ENCODE results near the gene PRKAG2.
A peak's percentile ranks its signal among the peaks of the same experiment; 100 is the strongest.
"Not testable (repeated sequence)": the region's sequence is repeated elsewhere in the genome, so short reads cannot be mapped to it uniquely, and the experiment has no call there.

The PRKAG2 gene

DNA sequence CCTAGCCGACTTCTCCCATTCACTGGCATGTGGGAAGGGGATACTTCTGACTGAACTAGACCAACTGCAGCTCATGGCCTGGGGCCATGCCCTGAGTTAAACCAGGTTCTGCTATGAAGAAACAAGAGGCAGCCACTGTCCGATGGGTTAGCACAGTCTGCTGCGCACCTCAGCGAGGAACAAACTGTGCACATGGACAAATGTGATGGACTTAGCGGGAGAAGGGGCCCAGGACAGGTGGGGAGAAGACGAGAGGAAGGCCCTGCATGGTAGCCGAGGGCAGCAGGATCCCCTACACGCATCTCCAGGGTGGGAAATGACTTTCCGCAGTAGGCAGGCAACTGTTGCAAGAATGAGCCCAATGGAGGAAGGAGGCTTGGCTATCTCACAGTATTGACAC lies 115.0 kb downstream of the PRKAG2 start:
- DNase-seq: no peak

DNA sequence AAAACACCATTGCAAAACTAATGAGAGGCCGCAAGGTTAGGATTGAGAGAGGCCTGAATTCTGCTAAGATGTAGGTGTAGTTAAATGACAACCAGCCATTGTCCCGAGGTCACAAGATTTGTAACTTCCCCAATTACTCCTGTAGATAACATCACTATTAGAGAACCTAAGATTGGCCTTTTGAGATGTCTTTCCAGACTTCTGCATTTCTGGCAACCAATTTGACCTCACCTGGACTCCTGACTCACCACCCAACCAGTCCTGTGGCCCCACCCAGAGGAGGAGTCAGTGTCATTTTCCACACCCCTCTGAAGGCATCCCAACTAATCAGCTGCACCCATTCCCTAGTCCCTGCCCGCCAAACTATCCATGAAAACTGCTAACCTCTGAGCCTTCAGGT lies 115.7 kb downstream of the PRKAG2 start:
- DNase-seq: no peak

DNA sequence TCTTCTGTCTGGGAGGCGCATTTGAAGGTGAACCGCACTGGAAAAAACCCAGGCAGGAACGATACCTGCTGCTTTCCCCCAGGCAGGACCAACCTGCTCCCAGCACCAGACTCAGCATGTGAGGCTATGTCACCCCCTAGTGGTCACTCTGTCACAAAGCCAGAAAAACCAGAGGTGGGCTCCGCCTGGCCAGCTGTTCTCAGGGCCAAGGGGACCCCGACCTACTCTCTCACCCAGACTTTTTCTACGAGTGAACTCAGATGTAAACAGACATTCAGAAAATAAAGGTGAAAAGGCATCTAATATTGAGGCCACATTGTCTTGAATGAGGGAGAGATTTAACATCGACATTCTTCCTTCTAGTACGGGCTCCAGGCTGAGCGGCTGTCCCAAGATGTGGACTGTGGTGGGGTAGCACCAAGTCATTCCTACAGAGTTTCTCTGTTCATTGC lies 117.3 kb downstream of the PRKAG2 start:
- DNase-seq: peak; percentile 61

DNA sequence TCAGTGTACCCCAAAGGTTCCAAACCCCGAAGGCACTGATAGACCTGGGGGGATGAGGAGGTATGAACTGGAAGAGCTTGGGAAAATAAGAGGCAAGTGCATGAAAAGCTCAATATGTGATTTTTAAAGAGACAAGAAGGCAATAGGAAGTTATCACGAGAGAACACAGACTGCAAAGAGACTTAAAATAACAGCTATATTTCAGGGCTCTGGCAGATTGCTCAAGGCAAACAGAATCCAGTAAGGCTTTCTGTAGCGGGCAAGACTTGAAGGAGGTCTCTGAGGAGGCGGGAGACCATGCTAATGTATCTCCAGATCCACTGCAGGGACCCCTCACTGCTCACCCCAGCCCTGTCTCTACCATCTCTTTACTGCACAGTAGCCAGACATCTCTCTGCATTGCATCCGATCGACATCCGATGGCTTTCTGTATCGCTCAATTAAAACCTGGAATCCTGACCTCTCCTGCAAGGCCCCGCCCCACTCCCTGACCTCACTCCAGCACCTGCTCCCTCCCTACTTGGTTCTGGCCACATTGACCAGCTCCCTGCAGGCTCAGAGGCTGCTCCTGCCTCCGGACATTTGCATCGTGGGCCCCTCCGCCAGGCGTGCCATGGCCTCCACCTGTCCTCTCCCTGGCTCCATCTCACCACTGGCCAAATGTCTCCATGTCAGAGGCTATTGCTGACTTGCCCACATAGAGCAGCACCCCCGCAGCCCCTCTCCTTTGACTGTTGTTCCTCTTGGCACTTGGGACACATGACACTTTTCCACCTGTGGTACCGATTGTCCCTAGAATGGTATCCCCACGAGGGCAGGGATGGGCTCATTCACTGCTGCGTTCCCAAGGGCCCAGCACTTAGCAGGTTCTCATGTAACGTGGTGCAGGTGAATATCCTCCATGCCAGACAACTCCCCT lies 118.0 kb downstream of the PRKAG2 start:
- no peak for DNase-seq

DNA sequence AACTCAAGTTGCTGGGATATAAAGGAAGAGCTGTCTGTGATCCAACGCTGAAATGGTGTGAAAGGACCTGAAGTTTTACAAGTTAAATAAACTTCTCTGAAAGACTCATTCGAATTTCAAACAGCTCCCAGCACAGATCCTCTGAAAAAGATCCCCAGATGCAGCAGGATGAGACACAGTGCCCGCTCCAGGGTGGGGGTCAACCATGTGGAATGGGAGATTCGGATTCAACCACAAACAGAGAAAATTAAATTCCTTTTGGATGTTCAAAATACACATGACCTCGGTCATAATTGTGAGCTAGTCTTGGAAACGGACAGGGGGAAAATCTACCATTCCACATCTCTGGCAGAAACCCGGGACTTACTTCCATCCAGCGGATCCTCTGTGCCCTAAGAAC lies 119.6 kb downstream of the PRKAG2 start:
- DNase-seq: peak; percentile 83

DNA sequence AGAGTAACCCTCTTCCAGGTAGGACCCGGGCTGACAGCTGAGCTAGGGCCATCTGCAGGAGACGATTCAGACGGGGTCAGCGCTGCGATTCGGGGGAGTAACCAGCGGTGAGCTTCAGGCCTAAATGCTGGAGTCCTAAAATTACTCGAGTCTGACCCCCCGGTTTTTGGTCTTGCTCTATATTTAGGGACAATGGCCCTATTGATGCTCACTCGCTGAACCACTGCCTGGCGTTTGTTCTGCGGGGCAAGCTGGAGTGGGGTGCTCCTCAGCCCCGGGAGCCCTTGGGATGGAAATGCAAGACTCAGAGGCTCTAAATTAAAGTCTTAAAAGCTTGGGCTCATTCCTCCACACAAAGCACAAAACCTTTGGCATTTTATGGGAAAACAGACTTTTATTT lies 120.0 kb downstream of the PRKAG2 start:
- no peak for DNase-seq

DNA sequence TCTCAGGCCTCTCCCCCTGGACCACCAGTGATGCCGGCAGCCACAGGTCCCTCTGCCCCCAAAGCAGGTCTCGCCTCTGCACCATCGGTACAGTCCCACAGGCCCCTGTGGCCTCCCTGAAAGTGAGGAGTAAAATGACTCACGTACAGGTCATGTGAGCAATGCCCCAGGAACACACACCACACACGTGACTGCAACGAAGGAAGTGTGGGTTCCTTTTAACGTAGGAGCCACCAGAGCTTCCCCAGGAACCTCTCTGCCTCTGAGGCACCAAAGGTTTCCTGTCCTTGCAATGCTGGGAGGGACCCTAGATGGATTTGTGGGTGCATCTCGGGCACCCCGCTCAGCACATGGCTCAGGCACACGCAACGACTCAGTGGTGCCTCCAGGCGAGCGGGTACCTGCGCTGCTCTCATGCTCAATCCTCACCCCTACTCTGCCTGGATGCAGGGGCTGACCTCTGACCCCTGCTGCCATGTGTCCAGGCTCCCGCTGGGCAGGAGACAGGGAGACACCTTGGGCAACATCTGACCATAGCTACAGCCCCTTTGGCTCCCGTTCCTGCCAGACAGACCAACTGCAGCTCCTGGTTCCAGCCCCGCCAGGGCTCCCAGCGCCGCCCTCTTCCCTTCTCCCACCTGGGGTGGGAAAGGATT lies 120.7 kb downstream of the PRKAG2 start:
- DNase-seq: peak; percentile 78

DNA sequence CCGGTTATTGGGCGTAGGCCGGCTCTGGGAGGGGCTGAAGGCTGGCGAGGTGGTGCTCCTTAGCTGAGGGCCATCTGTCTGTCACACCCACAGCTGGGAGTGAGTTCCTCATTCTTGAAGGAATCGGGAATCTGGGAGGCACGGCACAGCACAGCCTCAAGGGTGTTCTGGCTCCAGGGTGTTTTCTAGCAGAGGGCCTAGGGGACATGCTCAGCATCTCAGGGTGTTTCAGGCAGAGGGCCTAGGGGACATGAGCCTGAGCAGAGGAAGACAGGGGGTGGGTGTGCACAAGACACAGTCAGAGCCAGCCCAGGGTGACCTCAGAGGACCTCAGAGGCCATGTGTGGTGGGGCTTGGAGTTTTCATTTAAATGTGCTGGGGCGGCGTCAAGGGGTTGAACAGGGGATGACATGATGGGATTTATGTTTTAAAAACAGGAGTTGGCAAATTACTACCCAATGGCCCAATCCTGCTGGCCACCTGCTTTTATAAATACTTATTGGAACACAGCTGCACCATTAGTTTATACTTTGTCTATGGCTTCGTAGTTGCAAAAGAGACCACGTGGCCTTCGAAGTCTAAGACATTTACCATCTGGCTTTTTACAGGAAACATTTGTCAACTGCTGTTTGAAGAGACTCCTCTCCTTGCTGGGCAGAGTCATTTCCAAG lies 121.6 kb downstream of the PRKAG2 start:
- DNase-seq: peak; percentile 48

DNA sequence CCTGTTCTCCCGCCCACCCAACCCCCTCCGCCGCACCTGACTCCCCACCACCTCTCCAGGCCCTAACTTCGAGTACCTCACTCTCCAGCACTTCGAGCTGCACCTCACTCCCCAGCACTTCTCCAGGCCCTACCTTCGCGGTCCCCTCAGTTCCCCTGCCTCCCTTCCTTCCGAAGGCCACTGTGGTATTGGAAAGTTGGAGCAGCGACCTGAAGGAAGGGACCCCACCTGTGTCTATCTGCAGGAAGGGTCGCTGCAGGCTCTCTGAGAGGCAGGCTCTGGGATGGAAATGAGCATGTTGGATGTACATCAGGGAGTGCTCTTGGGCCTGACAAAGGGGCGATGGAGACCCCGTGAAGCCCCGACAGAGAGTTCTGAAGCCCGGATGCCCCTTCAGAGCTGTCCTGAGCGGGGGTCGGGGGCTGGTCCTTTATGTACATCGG lies 122.2 kb downstream of the PRKAG2 start:
- no peak for DNase-seq

DNA sequence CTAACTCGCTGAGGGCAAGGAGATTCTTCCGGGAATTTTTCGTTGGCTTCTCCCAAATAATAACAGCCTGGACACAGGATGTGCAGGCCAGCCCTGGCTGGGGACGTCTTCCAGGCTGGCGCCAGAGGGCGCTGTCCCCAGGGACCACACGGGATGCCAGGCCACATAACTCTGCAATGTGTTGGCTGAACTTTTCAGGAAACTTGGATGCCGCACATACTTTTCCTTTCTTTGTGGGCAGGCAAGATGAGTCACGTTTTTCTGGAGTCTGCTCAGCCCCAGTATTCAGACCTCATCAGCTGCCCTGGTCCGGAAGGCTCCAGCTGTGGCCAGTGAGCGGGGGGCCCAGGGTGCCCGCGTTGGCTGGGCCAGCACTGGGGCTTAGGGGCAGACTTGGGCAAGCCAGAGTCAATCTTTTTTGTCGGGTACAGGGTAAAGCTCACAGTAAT lies 122.7 kb downstream of the PRKAG2 start:
- peak; percentile 99 for DNase-seq

DNA sequence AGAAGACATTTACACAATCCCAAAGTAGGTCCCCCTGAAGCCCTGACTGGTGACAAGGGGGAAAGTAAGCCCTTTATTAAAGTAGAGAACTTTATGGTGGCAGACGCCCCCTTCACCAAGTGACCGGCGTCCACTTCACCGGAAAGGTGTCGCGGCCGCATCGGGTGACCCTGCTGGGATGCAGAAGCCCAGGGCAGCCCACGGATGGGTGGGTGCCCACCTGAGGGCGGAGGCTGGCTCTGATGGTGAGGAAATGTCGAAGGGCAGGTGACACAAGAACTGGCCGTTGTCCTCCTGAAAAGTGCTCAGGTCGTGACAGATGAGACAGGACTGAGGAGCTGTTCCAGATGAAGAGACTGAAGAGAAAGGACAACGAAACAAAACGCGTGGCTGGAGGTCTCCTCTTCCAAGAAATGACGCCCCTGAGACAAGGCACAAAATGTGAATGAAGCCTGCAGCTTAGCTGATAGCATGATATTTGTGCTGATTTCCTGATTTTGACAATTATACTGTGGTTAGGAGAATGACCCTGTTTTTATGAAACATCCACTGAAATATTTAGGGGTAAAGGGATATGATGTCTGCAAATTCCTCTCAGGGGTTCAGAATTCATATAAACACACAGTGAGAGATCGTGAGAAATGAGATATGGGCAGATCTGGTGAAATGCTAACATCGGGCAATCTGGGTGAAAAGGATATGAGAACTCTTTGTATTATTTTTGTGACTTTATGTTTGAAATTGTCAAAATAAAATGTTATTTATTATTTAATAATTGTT lies 123.9 kb downstream of the PRKAG2 start:
- DNase-seq: peak; percentile 61

DNA sequence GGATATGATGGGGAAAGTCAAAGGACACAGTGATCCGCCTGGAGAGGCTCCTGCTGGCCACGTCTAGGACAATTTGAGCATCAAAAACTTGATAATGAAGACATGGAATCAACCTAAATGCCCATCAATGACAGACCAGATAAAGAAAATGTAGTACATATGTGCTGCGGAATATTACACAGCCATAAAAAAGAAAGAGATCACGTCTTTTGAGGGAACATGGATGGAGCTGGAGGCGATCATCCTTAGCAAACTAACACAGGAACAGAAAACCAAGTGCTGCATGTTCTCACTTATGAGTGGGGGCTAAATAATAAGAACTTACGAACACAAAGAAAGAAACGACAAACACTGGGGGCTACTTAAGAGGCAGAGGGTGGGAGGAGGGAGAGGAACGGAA lies 124.9 kb downstream of the PRKAG2 start:
- no peak for DNase-seq

DNA sequence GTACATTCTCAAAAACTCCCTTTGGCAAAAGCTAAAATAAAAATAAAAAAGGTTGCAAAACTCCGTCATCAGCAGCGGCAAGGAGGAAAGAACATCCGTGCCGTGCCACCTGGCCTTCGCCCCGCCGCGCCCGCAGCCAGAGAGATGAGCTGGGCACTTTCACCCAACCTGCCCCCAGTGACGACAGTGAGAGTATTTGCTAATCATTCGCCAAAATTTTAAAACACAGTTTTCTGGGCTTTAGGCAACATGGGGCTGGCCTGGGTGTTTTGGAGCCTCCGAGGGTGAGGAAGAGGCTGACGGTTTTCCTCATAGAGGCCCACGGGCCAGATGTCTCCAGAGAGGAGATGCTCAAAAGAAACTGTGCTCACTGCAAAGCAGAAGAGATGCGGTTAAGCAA lies 128.2 kb downstream of the PRKAG2 start:
- DNase-seq: no peak

DNA sequence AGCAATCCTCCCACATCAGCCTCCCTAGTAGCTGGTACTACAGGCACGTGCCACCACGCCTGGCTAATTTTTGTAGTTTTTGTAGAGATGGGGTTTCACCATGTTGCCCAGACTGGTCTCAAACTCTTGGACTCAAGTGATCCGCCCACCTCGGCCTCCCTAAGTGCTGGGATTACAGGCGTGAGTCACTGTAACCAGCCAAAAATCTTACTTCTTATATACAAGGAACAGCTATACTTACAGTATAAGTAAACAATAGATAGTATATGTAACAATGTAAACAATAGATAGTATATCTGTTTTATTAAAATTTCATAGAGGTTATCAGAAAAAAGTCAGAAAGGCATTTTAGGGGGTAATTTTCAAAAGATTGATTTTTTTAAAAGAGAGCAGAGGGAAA lies 128.9 kb downstream of the PRKAG2 start:
- not testable (repeated sequence) for DNase-seq

DNA sequence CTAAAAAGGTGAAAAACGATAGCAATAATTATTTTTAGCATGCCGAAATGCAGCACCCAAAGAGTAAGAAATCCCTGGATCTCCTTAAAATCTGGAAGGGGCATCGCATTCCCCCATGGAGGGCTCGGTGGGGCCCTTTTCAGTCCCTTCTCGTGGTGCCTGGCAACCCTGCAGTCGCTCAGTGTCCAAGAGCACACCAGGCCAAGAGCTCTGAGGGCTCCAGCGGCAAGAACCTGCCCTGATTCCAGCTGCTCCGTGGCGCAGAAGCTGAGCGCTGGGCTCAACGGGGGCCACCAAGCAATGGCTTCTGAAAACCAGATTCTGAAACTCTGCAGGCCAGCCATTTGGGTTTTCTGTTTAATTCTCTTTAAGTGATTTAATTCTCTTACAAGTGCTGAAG lies 131.2 kb downstream of the PRKAG2 start:
- DNase-seq: no peak

DNA sequence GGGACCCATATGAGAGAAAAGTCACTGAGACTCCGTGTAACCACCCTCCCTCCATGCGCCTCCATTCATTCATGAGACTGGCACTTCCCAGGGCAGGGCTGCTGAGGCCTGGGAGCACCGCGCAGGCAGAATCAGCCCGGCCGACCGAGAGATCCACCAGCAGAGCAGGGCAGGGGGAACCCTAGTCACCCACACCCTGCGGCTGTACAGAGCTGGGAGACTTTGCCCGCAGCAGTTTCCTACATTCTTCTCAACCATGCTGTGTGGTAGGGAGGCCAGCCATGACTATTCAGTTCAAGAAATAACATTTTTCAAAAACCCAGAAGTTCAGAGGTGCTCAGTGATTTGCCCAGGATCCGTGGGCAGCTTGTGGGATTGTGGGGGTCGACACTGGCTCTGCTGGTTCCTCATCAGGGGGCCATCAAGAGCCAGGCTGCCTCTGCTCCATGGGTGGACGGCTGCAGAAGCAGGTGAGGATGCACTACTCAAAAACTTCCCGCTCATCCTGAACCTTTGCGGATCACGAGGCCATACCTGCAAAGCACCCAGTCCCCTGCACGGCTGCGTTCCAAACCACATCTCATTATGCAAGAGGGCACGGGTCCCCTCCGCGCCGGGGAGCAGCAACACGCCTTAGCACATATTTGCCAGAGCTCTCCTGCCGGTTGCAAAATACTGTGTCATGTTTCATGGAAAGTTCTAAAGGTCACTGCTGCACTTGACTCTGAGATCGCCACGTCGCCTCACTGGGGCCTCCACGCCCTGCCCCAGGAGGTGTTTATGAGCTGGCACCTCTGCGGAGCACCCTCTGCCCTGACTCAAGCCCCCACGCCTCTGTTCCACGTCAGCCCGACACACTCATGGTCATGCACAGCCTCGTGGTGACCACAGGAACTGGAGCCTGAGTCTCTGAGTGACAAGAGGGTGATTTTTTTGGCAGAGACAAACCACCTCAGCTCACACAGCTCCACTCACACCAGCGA lies 132.0 kb downstream of the PRKAG2 start:
- DNase-seq: peak; percentile 64

DNA sequence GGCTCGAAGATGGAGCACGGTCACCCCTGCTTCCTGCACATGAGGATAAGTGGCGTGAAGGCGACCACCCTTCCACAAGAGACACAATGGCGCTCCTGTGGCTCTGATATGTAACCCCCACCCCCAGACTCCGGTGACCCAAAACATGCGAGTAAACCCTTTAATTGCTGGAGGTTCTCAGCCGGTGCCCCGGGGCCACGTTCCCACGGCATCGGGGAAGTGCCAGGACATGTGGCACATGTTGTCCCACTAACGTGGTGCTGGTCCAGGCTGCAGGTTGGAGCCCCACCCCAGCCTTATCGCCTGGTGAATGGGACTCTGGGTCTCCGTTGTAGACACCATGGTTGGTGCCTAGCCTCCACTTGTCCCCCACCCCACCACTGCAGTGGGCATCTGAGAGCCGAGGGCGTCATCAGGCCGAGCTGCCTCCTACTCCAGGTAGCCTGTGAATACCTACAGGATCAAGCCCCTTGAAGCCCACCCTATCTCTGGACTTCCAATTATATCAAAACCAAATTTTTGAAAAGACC lies 132.8 kb downstream of the PRKAG2 start:
- DNase-seq: no peak

DNA sequence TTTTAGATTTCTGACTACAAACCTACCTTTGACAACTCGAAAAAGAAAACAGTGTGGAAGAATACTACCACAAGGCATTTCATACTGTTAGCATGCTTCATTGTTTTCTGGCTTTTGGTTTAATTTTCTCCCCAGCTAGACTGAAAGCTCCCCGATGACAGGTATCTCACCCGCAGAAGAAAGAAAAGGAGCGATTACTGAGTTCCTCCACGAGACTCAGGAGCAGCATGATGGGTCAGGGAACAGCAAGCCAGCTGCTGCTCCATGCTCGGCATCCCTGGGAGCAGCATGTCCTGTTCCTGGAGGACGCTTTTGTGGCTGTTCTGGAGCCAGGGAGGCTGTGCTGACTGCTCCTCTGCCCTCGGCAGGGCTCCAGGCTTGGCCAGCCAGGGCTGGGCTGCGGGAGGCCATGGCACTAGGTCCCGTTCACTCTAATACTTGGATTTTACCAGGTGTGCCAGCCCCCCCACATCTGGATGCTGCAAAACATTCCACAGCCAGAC lies 133.4 kb downstream of the PRKAG2 start:
- DNase-seq: no peak

DNA sequence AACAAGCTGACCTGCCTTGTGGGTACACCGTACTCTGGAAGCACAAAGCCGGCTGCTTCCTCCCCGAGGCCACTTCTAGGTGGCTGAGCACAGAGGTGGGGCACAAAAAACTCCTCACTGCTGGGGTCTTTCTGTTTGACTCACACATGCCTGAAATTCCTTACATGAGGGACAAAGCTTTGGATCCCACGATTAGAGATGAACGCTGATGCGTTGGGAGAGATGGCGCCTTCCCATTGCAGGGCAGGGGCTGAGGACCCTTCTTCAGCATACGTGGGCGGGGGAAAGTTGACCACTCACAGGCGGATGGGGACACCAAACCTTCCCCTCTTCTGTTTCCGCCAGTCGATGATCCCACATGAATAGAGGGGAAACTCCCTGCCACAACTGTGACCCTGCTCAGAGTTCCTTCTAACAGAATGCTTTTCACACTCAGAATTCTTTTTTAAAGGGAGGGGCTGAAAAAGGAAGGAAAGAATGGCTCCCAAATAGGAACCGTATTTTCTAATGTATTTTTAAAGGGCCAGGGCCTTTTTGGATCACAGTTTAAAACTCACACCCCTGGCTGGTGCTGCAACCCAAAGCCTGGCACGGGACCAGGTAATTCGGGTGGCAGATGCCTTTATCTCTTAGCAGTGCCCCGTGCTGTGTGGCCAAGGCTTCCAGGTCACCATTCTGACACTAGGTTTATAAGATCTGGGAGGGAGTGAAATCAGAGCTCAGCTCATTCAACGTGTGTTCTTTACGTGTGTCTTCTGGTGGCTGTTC lies 134.0 kb downstream of the PRKAG2 start:
- DNase-seq: peak; percentile 59

DNA sequence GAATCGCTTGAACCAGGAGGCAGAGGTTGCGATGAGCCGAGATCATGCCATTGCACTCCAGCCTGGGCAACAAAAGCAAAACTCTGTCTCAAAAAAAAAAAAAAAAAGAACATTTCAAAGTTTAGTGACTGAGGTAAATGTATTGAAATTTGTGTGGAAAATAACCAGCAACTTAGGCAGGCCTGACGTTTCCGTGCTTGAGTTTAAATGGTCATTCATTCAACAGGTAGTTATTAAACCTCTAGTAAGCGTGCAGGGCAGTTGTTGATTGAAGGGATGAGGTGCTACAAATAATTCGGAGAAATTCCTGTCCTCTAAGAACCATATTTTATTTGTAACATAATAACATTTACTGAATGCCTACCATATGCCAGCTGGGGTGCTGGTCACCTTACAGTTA lies 135.3 kb downstream of the PRKAG2 start:
- DNase-seq: no peak

Measured in fibroblast of skin of right biceps (primary cell).